ENCODE measurements around the gene OAT.

OAT gene

DNA sequence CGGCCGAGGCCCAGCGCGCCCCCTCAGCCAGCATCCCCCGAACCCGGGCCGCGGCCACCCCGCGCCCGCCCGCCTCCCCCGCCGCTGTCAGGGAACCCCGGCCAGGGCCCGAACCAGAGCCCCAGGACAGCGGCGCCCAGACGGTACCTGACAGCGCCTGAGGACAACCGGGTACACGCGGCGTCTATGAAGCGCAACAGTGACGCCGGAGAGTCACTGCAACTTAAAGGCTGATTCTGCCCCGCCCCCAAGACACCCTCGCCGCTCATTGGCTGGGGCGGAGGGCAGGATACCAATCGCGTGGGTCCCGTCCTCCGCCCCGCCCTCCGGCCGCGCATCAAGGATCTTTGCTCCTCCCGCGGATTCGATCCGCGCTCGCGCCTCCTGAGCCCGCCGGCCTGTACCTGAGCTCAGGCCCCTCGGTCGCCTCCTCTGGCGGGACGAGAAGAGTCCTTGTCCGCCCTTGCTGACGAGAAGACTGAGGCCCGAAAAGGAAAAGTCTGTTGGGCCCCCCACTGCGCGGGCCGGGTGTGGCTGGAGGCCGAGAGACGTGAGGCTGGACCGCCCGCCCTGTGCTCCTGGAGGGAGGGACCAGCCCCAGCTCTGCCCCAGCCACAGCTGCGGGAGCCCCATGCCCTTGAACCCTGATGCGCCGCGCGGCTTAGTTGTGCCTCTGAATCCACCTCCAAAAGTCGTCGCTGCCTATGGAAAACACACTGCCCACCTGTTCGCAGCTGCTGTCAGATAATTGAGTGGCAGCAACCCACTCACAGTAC, at the start of gene OAT:
Gene OAT (minus strand): TSS at position 198 of the 776 bp plus-strand sequence. CDS start 6,752 bp downstream, outside the sequence.
- peak; percentile 38 for DNase-seq

DNA sequence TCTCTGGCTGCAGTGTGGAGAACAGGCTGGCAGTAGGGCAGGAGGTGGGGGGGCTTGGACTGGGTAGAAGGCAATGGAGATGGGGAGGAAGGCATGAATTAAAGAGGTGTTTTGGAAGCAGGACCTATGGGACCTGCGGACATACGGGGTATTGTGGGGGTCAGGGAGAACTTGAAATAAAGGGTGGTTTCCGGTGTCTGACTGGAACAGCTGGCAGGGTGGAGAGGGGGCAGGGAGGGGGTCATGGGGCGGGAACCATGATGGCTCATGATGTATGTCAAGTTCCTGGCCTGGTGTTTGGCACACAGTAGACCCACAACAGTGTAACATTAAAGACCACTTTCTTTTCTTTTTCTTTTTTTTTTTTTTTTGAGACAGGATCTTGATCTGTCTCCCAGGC, 48.4 kb upstream of the OAT start:
- DNase-seq, result no peak

DNA sequence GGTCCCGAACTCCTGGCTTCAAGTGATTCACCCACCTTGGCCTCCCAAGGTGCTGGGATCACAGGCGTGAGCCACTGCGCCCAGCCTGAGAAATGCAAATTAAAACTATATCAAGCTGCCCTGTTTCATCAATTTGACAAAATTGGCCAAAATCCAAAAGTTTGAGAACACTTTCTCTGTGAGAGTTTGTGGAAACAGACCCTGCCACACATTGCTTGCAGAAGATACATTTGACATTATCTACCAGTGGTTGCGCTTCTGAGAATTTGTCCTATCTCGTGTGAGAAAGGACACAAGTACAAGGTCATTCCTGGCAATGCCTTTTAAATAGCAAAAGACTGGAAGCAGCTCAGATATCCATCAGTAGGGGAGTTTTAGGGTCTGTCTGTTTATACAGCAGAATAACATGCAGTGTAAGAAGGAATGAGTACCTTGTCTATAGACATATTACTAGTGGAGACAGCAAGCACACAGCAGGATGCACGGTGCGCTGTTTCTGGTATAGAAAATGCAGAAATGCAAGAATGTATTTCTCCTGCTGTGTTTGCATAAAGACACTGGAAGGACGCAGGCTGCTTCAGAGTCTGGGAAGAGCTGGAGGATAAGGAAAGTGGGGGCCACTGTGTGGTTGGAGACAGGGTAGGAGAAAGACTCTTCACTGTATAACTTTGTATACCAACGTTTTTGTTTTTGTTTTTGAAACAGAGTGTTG, 47.2 kb upstream of the OAT start:
- DNase-seq, result no peak

DNA sequence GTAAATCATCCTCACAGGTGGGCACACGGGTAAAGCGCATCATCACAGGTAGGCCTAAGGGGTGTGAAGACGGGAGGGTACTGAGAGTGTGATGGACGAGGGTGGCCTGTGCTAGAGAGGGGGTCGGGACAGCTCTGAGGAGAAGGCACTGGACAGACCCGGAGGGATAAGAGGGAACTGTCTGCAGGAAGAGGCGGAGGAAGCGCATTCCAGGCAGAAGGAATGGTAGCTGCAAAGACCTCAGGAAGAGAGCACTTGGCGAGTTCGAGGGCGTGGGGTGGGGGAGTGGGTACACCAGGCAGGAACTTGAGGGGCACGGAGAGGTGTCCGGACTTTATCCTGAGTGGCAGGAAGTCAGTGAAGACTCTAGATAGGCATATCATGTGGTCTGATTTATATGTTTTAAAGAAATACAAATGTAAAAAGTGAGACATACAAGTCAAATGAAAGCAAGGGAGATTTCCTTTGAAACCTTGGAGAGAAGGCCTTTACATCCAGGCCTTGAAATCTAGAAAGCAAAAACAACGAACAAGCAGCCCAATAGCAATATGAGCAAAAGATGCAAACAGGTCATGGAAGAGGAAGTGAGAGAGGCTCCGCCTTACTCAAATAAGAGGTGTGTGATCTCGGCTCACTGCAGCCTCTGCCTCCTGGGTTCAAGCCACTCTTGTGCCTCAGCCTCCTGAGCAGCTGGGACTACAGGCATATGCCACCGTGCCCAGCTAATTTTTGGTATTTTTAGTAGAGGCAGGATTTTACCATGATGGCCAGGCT, 46.5 kb upstream of the OAT start:
- no peak for DNase-seq

DNA sequence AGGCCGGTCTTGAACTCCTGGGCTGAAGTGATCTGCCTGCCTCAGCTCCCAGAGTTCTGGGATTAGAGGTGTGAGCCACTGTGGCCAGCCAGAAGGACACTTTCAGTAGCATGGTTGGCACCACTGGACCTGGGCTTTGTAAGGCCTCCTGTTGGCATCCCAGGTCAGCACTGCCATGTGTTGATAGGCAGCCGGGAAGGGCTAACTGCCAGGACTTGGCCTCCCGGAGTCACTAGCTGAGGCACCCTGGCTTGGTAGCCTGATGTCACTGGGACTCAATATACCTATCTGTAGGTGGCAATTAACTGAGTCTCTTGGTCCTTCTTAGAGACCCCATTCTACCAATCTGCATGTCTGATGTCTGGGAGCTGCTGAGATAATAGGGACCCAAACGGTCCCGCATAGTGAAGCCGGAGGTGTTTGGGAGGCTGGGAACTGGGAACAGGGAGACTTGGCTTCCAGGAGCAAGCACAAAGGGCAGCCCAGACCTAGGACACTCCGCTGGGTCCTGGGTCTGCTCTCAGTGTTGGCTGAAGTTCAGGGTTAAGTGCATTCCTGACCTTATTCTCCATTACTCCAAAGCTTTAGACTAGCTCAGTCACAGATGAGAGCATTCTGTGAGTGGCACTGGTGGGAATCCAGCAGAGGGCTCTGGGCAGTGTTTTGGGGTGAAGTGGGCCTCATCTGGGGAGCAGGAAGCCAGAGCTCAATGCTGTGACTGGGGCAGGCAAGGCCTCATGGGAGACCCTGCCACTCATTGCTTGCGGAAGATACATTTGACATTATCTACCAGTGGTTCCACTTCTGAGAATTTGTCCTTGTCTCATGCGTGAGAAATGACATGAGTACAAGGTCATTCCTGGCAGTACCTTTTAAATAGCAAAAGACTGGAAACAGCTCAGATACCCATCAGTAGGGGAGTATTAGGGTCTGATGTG, 45.6 kb upstream of the OAT start:
- no peak for DNase-seq

DNA sequence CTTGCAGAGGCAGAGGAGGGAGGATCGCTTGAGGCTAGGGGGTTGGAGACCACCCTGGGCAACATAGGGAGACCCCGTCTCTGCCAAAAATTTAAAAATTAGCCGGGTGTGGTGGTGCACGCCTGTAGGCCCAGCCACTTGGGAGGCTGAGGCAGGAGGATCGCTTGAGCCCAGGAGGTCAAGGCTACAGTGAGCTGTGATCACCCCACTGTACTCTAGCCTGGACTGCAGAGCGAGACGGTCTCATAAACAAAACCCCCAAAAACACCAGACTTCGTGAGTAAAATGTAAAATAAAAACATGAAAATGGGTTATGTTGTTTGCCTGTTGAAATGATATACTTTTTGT, 43.6 kb upstream of the OAT start:
- no peak for DNase-seq

DNA sequence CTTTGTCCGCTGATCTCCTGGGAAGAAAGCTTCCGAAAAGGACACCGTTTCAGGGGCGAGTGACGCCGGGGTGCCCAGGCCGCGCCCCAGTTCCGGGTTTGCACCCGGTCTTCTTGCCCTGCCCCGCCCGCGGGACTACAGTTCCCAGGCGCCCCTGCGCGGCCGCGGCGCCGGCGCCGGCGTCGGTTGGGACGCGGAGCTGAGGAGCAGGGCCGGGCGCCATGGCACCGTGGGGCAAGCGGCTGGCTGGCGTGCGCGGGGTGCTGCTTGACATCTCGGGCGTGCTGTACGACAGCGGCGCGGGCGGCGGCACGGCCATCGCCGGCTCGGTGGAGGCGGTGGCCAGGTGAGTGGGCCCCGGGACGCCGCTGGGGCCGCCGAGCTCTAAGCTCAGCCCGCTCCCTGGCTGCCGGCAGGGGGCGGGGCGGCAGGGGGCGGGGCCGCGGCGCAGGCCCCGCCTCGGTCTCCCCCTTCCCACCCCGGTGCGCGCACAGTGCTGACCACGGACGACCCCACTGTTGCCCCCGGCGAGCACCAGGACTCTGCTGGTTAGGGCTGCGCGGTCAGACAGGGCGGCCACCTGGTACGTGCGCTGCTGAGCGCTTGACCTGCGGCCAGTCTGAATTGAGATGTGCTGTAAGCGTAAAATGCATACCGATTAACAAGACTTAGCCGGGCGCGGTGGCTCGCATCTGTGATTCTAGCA, 43.1 kb upstream of the OAT start, which contains the start of gene LHPP:
Gene LHPP (plus strand): TSS at position 182 of the 706 bp plus-strand sequence. CDS start 40 bp downstream, at position 222.
- DNase-seq, result no peak

DNA sequence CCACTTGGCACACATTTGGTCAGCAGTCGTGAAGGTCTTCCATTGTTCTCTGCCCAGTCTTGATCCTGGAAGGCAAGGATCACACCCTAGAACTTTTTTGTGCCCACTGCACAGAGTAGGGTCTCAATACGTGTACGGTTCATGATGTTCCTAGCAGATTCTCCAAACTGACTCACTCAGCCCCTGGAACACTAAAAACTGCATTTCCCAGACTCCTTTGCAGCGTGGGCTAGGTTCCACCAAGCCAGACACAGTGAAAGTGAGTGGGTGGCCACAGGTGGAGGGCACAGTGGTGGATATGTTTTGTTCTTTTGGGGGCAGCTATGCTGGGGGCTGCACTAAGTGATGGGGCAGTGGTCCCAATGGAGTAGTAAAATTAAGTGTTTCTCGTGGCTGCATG, 41.4 kb upstream of the OAT start:
- DNase-seq, result no peak

DNA sequence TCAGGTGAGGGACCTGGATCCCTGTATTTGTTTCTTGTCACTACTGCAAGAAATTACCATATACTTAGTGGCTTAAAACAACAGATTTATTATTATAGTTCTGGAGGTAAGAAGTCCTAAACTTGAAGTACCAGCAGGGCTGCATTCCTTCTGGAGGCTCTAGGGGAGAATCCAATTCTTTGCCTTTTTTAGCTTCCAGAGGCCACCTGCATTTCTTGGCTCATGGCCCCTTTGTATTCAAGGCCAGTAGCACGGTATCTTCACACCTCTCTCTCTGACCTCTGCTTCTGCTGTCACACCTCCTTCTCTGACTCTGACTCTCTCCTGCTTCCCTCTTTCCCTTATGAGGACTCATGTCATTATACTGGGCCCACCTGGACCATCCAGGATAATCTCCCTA, 40.7 kb upstream of the OAT start:
- DNase-seq, result no peak

DNA sequence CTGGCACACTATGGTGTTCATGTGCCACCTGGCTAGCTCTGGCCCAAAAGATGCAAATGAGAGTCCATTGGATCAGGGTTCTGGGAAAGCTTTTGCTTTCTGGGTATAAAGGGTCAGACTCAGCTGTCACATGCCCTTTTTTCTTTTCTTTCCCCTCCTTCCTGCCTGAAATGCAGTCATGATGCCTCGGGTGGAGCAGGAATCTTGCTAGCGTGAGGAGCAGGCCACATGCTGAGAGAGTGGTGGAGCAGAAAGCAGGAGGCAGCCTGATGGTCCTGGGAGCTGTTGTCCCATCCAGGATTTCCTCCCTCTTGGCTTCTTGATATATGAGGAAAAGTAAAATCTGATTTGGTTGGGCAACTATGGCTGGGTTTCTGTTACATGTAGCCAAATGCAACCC, 40.2 kb upstream of the OAT start:
- no peak for DNase-seq

DNA sequence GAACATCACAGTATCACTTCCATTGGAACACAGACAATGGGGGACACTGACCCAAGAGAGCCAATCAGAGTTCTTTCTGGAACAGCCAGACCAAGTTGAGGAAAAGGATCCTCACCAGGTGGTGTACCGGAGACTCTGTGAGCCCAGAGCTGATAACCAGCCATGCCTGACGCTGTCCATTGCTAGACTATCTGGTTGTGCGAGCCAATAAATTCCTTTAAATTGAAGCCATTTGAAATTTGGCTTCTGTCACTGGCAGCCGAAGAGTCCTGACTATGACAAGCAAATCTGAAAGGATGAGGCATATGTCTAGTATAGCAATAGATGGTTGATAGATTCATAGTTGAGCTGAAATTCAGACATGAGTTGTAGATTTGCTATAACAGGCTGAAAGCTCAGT, 39.8 kb upstream of the OAT start:
- no peak for DNase-seq

DNA sequence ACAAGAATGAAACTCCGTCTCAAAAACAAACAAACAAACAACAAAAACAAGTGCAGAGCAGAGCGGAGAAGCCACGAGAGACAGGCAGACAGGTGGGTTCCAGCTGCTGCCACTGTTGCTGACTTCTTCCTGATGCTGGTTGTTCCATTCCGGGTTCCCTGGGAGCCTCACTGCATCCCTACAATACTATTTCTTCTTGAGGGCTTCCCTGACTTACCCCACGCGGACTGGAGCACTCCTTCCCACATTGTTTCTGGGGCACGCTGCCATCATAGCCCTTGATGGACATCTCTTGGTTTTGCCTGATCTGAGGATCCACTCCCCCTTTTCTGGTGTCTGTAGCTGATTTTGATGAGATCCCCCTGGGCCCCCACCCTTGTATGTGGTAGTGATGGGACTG, 36.7 kb upstream of the OAT start:
- DNase-seq, result no peak

DNA sequence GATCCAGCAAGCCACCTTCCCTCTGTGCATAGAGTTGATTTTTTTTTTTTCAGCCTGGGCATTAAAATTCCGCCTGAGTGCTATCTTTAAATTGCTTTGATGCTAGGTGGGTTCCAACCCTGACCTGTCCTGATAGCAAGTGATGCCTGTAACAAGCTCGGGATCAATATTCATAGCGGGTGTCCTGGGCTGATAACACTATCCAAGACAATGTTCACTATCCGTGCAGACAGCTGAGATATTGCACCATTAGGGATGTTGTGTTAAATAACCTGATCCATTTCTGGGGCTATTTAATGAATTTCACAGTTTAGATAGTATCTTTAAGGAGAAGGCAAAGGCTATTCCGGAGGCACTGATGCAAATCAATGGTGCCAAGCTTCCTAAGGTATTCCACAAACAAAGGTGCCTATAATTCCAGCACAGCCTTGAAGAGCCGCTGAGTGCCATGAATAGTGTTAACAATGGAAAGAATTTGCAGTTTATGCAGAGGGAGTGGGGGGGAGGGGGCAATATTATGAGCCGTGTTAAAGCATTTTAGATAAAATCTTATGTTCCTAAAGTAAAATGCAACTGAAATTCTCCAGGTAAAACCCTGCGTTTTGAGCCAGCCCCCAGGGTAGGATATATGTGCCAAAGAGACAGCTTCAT, 35.4 kb upstream of the OAT start:
- no peak for DNase-seq

DNA sequence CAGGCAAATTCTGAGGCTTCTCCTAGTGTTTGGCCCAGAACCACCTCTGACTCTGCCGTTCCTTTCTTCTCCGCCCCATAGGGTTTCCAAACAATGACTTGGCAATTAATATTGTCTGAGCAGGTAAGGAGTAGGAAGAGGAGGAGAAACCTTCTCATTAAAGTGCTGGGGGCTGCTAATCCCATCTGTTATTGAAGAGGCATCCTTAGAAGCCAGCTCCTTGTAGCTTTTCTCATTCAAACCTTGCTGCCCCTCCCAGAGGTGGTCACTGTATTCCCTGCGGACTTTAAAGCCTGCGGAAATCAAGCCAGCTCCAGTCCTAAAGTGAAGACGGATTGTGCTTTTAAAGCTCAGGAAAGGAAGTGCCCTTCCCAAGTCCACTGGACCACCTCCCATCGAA, 32.6 kb upstream of the OAT start:
- DNase-seq, result no peak

DNA sequence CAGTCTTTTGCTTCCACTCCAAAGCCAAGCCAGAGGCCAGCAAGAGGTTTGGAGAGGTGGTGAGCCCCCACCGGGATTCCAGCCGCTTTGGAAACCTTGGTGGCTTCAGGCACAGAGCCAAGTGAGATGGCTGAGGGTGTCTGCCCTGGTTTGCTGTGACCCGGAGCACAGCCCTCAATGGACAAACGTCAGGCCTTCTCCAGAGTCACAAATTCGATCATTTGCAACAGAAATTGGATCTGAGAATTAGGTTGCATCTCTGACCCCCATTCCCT, 32.0 kb upstream of the OAT start:
- no peak for DNase-seq

DNA sequence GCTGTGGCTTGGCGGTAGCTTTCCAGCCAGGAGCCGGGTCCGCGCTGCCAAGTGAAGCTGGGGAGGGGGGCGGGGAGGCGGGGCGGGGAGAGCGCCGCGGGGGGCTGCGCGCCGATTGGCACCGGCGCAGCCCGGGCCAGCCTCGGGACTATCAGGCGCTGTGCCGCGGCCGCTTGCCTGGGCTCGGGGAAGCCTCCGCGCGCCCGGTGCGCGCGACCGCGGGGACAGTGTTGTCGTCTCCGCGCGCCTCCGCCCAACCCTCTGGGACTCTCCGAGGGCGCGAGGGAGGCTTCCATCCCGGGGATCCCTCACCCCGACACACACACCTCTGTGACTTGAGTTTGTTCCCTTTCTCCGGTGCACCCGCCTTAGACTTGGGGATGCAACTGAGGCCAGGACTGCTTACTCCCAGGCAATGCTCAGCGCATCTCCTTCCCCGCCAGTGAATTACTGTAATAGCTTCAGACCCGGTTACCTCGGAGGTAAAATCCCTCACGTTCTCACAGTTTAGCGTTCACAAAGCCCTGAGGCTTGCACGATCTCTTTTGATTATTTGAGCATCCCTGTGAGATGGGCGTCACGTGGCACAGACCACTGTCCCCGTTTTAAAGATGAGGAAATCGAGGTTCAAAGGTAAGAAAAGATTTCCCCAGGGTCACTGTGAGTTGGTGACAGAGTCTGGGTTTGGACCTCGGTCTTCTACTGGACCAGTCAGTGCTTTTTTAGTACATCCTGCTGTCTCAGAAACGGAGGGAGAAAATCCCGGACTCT, 31.5 kb upstream of the OAT start, which contains the start of gene NKX1-2:
Gene NKX1-2 (minus strand): TSS at position 24 of the 771 bp plus-strand sequence. CDS start 92 bp downstream, outside the sequence.
- no peak for DNase-seq

DNA sequence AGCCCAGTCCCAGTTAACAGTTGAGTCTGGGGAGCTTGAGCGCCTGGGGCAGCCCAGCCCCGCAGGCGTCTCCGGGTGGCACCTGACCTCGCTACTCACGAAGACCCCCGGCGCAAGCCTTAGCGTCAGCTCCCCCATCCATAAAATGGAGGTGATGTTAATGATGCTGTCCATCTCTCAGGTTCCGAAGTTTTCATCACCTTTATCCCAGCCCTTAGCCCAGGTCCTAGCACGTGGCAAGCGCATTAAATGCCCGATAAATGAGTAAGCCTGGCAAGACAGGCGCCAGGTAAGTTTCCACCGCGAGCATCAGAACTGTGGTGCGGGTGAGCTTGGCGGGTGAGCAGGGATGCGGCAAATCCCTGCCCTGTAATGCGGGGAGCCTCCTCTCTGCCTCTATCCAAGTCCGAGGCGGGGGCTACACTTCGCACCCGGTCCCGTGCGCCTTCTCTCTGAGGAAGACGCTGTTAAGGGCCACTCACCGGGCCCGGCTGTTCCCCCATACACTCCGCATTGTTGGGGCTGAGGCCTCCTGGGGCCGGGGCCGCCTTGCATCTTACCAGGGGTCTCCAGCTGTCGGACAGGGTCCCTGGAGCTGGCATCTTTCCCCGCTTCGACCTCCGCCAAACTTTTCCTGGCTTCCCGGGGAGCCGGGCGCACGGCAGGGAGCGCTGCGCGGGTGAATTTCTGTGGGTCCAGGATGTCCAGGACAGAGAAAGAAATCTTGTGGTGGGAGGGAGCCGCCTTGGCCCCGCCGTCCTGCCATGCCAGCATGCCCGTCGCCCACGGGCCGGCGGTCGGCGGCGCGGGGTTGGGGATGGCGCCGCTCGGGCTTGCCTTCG, 30.7 kb upstream of the OAT start:
- DNase-seq, result no peak

DNA sequence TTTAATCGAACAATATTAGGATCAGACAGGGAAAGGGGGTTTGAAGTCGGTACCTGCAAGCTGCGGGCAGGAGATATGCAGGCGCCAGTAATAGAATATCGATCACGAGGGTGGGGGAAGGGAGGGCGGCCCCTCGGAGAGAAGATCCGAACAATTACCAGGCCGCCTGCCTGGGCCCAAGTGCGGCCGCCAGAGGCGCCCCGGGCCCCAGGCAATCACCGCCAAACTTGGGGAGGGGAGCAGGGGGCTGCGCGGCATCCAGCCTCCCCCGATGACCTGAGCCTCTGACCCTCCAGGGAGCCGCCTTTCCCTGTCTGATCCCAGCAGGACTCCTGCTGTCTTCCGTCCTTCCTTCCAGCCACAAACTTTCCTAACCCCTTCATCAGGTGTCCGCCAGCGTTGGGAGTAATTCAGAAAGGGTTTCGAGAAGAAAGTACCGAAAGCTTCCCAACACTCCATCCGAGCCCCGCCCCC, 30.0 kb upstream of the OAT start:
- DNase-seq, result no peak

DNA sequence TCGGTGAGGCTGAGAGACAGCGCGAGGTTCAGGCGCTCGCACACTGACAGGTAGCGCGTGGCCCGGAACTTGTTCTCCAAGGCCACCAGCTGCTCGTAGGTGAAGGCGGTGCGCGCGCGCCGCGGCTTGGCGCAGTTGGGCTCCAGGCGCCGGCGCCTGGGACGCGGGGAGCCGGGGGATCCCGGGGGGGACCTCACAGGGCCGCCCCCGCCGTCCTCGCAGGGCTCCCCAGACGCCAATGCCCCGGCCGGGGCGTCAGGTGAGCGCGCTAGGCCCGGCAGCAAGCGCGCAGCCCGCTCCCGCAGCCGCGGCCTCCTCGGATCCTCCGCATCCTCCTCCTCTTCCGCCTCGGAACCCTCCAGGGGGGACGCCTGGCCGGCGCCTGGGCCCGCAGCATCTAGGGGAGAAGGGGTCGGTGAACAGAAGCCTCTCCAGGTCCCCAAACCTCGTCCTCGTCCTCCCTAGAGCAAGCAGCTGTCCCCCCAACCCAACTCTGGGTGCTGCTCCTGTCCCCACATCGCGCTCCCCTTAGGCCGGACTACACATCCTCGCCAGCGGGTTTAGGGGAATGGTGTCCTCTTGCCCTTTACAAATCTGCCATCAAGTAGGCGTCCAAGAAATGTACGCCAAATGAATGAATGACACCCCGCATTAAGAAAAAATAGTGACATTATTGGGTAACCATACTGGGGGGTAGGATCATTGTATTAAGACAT, 29.2 kb upstream of the OAT start:
- DNase-seq, result no peak
